ENCODE data around the gene MEX3A.
"Not testable (repeated sequence)": the region's sequence is repeated elsewhere in the genome, so short reads cannot be mapped to it uniquely, and the experiment has no call there.

The MEX3A gene

DNA sequence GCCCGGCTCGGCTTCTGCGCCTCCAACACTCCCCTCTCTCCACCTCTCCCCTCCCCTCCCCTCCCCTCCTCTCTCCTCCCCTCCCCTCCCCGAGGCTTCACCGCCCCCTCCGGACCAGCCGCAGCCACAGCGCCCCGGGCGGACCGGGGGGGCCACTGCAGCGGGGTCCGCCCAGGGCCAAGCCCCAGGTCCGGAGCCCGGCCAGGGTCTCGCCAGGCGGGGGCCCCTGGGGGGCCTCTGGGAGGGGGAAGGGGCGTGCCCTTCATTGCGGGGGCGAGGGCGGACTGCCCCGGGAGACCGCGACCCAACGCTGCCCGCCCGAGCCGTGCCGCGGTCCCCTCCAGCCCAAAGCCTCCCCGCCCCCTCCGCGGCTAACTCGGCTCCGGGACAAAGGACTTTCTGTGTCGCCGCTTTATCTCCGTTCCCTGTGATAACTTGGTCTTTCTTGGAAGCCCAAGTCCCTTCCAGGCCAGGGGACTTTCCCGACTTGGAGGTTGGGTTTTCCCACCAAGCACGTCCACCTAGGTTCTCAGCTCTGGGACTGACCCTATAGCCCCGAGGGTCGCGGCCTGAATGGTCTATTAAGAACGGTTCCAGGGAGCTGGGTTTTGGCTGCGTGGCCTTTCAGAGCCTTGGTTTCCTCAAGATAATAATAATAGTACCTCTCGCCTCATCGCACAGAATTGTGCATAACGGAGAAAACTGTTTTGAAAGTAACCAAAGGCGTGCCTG lies 28.3 kb downstream of the MEX3A start, which contains the start of gene UBQLN4:
Gene UBQLN4, minus strand, starts transcription at position 31 of the 732 bp plus-strand sequence. CDS start 97 bp downstream, outside the sequence.
- peak; percentile 81 for DNase-seq

DNA sequence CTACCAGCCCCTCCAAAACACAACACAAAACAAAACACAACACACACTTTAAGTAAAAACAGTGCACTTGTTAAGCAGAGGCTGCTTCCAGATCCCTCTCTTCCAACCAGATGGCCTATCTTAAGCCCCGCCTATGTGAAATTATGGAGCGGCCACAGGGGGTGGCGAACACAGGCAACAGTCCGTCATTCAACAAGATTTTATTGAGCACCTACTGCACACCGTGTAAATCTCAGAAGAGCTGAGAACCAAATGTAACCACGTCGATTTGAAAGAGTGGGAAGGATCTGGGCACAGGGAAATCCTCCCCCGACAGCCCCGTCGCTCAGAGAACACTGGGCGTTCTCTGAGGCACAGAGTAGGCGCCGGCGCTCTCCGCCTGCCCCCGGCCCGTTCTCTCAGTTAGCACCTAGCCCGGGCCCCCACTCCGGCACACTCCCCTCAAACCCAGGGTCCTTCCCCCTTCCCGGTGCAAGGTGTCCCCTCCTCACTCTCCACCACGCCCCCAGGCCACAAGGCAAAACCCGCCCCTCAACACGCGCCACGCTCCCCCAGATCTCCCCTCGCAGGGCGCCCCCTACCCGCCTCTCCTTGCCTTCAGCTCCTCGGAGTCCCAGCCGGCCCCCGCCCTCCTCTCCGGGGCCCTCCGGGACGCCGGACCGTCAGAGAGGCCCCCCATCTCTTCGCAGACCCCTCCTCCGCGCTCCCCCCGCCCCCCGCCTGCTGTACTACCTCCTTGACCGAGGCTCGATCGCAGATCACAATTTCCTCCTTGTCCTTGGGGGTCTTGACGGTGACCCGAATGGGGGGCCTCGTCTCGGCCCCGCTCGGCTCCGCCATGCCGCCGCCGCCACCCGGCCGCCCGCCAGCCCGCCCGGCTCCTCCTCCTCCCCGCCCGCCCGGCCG lies 29.1 kb downstream of the MEX3A start:
- peak; percentile 28 for DNase-seq

DNA sequence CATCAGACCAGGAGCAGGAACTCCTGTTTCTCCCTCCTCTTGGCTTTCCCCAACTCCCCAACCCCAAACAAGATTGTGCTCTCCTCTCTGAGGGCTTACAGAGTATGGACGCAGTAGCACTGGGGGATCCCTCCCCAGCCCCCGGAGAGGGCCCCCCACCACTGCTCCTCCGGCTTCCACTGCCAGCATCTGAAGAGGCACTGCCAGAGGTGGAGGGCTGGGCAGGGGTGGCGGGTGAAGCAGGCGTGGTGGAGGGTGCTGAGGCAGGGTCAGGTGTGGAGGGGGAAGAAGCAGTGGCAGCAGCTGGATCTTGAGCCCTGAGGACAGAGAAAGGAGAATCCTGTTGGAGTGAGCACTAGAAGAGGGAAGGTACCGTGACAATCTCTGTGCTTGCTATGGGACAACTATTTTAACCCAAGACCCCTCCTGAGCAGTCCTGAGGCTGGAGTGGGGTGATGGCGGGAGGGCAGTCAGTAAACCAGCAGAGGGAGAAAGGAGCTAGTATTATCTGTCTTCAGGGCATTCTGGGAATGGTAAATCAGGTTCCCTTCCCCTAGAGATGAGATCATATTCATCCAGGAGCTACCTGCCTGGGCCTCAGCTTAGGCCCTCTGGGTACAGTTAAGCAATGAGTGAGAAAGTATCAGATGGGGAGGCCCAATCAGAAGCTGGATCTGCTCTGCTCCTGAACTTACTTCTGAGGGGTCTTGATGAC lies 31.1 kb downstream of the MEX3A start:
- no peak for DNase-seq

DNA sequence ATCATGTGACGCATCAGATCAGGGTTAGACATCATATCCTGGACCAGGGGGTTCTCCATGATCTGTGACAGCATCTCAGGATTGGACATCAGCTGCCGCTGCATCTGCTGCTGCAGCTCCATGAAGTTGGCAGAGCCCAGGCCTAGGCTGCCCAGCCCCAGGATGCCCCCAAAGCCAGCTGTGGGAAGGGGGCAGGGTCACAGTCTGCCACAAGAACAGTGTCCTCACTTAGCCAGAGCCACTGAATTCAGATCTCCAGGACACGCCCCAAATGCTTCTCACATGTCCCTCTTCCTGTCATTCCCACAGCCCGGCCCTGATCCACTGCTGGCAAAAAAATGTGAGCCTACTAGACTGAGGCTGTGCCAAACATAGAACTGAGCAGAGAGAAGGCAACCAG lies 31.9 kb downstream of the MEX3A start:
- DNase-seq = no peak

DNA sequence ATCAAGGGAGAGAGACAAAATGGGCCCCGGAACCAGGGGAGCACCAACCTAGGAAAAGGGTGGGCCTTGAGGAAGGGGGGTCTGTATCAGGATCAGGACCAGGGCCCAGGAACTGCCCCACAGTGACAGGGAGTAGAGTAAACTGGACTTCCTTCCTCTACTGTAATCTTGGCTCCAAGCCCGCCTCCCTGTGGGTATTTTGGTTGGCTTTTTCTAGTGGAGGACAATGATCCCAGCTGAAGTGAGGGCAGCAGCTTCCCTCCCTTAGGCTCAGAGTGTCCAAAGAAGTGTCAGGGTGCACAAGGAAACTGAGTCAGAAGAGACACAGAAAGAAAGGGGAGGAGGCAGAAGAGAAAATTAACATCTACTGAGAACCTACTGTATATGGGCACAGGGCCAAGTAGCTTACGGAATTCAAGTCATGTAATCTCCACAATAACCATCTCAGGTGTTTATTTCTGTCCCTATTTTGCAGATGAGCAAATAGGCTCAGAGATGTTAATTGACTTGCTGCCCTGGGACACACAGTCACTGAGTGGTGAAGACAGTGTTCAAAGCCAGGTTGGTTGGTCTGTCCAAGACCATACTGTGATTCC lies 33.5 kb downstream of the MEX3A start:
- no peak for DNase-seq

DNA sequence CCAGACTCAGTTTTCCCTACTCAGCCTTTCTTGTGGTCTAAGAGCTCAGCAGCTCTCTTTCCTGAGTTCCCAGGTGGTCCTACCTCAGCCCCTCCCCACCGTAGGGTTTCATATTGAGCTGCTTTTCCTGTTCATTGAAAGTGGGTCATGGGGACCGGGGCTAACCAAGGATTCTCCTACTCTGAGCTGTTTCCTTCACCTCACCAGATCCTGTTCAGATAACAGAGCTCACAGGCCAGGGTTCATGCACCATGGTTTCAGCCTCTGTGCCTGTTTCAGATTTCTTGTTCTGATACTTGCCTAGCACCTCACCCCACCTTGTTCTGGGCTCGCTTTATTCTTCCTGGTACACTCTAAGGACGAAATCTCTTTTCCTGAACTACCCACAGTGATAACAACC lies 37.2 kb downstream of the MEX3A start:
- no peak for DNase-seq

DNA sequence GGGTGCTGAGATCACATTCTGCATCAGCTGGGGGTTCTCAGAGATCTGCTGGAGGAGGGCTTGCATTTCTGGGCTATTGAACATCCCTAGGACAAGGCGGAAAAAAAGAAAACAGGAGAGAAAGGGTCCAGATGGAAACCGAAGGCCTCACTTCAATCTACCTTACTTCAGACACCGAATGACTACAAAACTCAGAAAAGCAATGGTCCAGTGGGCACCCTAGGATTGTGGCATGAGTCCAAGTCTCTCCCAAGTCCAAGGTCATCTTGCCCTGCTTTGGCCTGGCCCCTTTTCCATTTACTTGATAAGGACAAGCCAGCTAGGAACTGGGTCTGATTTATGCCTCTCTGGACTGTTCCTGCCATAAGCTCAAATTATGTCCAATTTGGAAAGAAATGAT lies 39.4 kb downstream of the MEX3A start:
- DNase-seq = no peak

DNA sequence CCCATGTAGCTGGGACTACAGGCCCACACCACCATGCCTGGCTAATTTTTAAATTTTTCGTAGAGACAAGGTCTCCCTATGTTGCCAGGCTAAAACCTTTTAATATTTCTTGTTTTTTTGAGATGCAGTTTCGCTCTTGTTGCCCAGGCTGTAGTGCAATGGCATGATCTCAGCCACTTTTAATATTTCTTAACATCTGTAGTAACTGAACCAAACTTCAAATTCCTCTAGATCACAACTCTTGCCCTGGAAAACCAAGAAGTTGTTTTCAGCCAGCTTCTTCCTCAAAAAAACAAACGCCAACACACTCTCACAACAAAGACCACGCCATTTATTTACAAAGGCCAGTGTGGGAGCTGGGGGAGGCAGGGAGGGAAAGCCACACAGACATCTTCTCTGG lies 47.3 kb downstream of the MEX3A start:
- DNase-seq = not testable (repeated sequence)

DNA sequence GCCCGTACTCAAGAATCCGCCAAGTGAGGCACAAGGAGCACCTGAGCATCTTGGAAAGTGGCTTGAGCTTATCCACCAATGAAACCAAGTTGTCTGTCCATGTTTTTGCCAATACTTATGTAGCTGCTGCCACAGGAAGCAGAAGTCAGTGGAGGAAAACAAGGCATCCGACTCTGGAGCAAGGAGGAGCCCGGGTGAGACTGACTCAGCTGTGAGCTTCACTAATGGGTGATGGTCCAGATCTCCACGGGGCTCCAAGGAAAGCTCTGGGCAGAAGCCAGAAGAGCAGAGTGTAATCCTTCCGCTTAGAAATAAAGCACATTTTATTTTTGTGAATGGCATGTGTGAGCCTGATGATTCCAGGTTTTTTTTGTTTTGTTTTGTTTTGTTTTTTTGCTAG lies 49.3 kb downstream of the MEX3A start:
- no peak for DNase-seq

DNA sequence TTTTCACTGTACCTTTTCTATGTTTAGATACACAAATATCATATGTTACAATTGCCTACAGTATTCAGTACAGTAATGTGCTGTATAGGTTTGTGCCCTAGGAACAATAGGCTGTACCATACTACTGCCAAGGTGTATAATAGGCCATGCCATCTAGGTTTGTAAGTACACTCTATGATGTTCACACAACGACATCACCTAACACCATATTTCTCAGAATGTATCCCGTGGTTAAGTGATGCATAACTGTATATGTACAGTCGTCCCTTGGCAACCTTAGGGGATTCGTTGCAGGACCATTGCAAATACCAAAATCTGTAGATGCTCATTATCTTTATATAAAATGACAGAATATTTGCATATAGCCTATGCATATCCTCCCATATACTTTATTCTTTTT lies 55.7 kb downstream of the MEX3A start:
- no peak for DNase-seq

DNA sequence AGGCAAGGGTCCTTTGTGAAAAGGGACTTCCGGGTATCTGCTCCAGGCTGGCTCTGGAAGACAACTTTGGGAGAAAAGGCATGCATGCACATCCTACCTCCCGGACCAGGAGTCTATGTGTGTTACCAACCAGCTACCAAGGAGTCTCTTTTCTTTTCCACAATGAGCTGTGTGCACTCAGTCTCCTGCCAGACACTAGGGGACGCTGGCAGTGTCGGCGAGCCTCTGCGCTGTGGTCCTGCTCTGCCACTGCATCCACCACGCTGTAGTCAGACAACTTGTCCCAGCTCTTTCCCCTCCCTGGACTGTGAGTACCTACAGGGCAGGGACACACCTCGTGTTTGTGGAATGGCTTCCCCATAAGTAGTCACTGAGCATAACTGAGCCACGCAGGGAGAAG lies 56.4 kb downstream of the MEX3A start:
- DNase-seq = no peak

DNA sequence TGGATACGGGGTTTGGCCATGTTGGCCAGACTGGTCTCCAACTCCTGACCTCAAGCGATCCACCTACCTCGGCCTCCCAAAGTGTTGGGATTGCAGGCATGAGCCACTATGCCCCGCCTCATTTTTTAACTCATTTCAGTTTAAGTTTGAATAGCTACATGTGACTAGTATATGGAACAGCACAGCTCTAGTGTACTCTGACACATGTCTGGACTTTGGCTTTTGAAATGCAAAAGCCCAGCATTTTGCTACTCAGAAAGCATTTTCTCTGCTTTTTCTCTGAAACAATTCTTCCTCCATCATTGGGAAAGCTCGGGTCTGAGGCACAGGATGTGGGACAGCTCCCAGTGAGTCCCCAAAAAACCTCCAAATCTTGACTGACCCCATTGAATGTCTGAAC lies 57.5 kb downstream of the MEX3A start:
- DNase-seq = no peak
